Psoas muscle (tissue), 8 donors: ENCODE measurements around the gene CLEC9A. TPM values are rescaled to one million over a fixed set of nuclear protein-coding genes. Genes with fewer than 3 reads are reported as not detected.

ENCODE experiments used
- ATAC-seq, 4 donors: fragments of 200-7000 bp; cut with Tn5 transposase; one replicate each; pipeline ENCODE4 v1.9.1; 2020; ENCODE audit warnings: moderate library complexity in 3 of 4, mild to moderate bottlenecking in 2 of 4
- DNase-seq, 2 donors: peaks; one replicate each; pipeline ENCODE4 v3.0.0-alpha.2; 2020
- H3K27ac ChIP-seq: fragments of 200-600 bp; one replicate; pipeline ENCODE4 v1.8.0; 2022
- H3K27me3 ChIP-seq, 3 donors: fragments of 200-600 bp in 1 of 3; one replicate each; pipeline versions ENCODE4 v1.6.1 to v1.8.0; 2013 to 2022; ENCODE audit warnings: low read length in 2 of 3, mild to moderate bottlenecking in 2 of 3, moderate library complexity in 1 of 3; ENCODE audit not compliant: insufficient read depth in 3 of 3
- H3K36me3 ChIP-seq, 2 donors: fragments of 200-600 bp in 1 of 2; one replicate each; pipeline versions ENCODE4 v1.6.1 to v1.8.0; 2013 to 2022; ENCODE audit warnings: low read depth in 1 of 2, mild to moderate bottlenecking in 1 of 2, moderate library complexity in 1 of 2; ENCODE audit not compliant: insufficient read depth in 1 of 2
- H3K4me1 ChIP-seq: fragments of 200-600 bp; one replicate; pipeline ENCODE4 v1.8.0; 2022
- H3K4me3 ChIP-seq: fragments of 200-600 bp; one replicate; pipeline ENCODE4 v1.8.0; 2022; ENCODE audit warnings: mild to moderate bottlenecking
- H3K9me3 ChIP-seq: fragments of 200-600 bp; one replicate; pipeline ENCODE4 v1.8.0; 2022
- CTCF ChIP-seq: fragments of 200-600 bp; IDR thresholded peaks from one replicate; pipeline ENCODE4 v1.8.0; 2022; ENCODE audit warnings: antibody characterized with exemption
- WGBS, 3 donors: extraction: QIAGEN DNeasy Blood & Tissue Kit; methylation state at CpG; one replicate each; pipeline versions ENCODE4 v1.1.6 to v1.1.7; 2013; 5-methylcytosine and 5-hydroxymethylcytosine counted together
- intact Hi-C, 2 donors: fragments of 100-400 bp; cut with DNase I; formaldehyde crosslinking; loops; one replicate each; pipeline versions ENCODE4 v1.11.0 to v1.14.2; 2022
- polyA plus RNA-seq, 3 donors: library from polyadenylated mRNA; stranded (reverse); fragments of 200-250 nt; gene quantifications; one replicate each; pipeline ENCODE4 v1.2.3, GENCODE V29; 2013
- total RNA-seq, 4 donors: library from RNA; stranded (reverse); fragmentation: NEBNext Ultra II Directional in 2 of 4; extraction: Animal tissue kit (Norgen Biotek cat#: 25700) in 2 of 4; gene quantifications; one replicate each; pipeline versions ENCODE4 v1.2.1 to v1.2.4, GENCODE V29; 2021 to 2023
- donor health status: healthy with polysubstance abuse.
- donor health status: DM: no; HTN: no; CAD: no; lungs with moderate emphysema.
- donor health status: Bipolar disorder and iron deficiency.
- donor health status: healthy.
- donor health status: DM: yes; HTN: yes; CAD: no.
- donor health status: DM: no; HTN: no; CAD: no.
- donor health status: DM: no; HTN: no; CAD: no.
- donor health status: DM: yes; HTN: yes; CAD: no.

The CLEC9A gene
- total and polyA plus RNA-seq, 7 donors, result 0.05 TPM; not detected in 6

GRCh38 chr12:10042167-10042566, 11.7 kb downstream of the CLEC9A start:
- H3K4me3 ChIP-seq, result no peak overlapping the region
- TF ChIP-seq CTCF, result no peak
- no peaks in the 10 kb centered on the region for H3K27me3 ChIP-seq
- intact Hi-C loops, result no loop called here
- ATAC-seq, result no peak
- DNase-seq, result no peak
- no peaks in the 10 kb centered on the region for H3K9me3 ChIP-seq
- H3K4me1 ChIP-seq, result no peaks in the 10 kb centered on the region
- no peak overlapping the region for H3K27ac ChIP-seq
- H3K36me3 ChIP-seq, result no peaks in the 10 kb centered on the region

GRCh38 chr12:10048526-10048925, 18.0 kb downstream of the CLEC9A start:
- H3K27me3 ChIP-seq, result no peaks in the 10 kb centered on the region
- no peak for TF ChIP-seq CTCF
- intact Hi-C loops, result no loop called here
- DNase-seq, result no peak
- H3K9me3 ChIP-seq, result no peaks in the 10 kb centered on the region
- WGBS, 3 donors, result 68 to 75% (median 74%) methylated on average over 3 of the region's 3 CpGs
- no peaks in the 10 kb centered on the region for H3K36me3 ChIP-seq
- no peak overlapping the region for H3K4me3 ChIP-seq
- no peak for ATAC-seq
- no peaks in the 10 kb centered on the region for H3K4me1 ChIP-seq
- no peak overlapping the region for H3K27ac ChIP-seq

- no peak overlapping the region for H3K27ac ChIP-seq
- ATAC-seq, result no peak
- no peaks in the 10 kb centered on the region for H3K9me3 ChIP-seq
- no peaks in the 10 kb centered on the region for H3K36me3 ChIP-seq
- no peaks in the 10 kb centered on the region for H3K27me3 ChIP-seq
- no peak overlapping the region for H3K4me3 ChIP-seq
- no peak for DNase-seq
- 74 to 78% (median 76%) methylated on average over 7 of the region's 7 CpGs for WGBS, 3 donors
- no peaks in the 10 kb centered on the region for H3K4me1 ChIP-seq
- no peak for TF ChIP-seq CTCF
- intact Hi-C loops, result no loop called here
These were observed 21.9 kb downstream of the CLEC9A start for GRCh38 chr12:10052193-10052913.

- H3K4me3 ChIP-seq, result no peak overlapping the region
- 79 to 86% (median 83%) methylated on average over 5 of the region's 5 CpGs for WGBS, 3 donors
These were observed 27.9 kb downstream of the CLEC9A start for GRCh38 chr12:10058387-10058786.

More at GRCh38 chr12:10058387-10058786, 27.9 kb downstream of the CLEC9A start:
- ATAC-seq, result no peak
- no peaks in the 10 kb centered on the region for H3K36me3 ChIP-seq
- H3K9me3 ChIP-seq, result no peaks in the 10 kb centered on the region
- no peak for DNase-seq
- no peaks in the 10 kb centered on the region for H3K27me3 ChIP-seq
- intact Hi-C loops, result no loop called here
- no peak for TF ChIP-seq CTCF
- H3K4me1 ChIP-seq, result no peaks in the 10 kb centered on the region
- H3K27ac ChIP-seq, result no peak overlapping the region
